Measurements from ENCODE around the gene SGMS1.
"Not testable (repeated sequence)": the region's sequence is repeated elsewhere in the genome, so short reads cannot be mapped to it uniquely, and the experiment has no call there.

GRCh38 chr10:50356481-50356832, 267.3 kb downstream of the SGMS1 start:
- not testable (repeated sequence) for TF ChIP-seq CTCF (IDR thresholded peaks at IDR 0.05); POLR2A (IDR thresholded peaks at IDR 0.05); POLR2AphosphoS5 (IDR thresholded peaks at IDR 0.05); EP300 (IDR thresholded peaks at IDR 0.05; ENCODE audit: low read depth)

All from transverse colon (tissue), 4 donors.